Loucy (cell line): ENCODE data around the gene CCDC150.

ENCODE experiments used
- H2AFZ ChIP-seq: fragments of 200-600 bp; sonication (generic); 2 replicates; pipeline ENCODE4 v1.6.0; 2016; ENCODE audit warnings: antibody characterized with exemption, mild to moderate bottlenecking, low read length, moderate library complexity
- H3F3A ChIP-seq: fragments of 200-600 bp; 2 replicates; pipeline ENCODE4 v1.6.0; 2016; ENCODE audit warnings: antibody characterized with exemption, low read depth, mild to moderate bottlenecking
- H3K27me3 ChIP-seq: fragments of 200-600 bp; sonication (generic); 2 replicates; pipeline ENCODE4 v1.6.1; 2014; ENCODE audit warnings: low read length, mild to moderate bottlenecking; ENCODE audit not compliant: insufficient read depth, poor library complexity, severe bottlenecking
- H3K36me3 ChIP-seq: fragments of 200-600 bp; sonication (generic); 2 replicates; pipeline ENCODE4 v1.6.1; 2016; ENCODE audit warnings: low read length; ENCODE audit not compliant: insufficient read depth
- H3K4me1 ChIP-seq: fragments of 200-600 bp; sonication (generic); 2 replicates; pipeline ENCODE4 v1.5.1; 2014; ENCODE audit warnings: low read length, mild to moderate bottlenecking; ENCODE audit not compliant: insufficient read depth, poor library complexity, severe bottlenecking
- H3K4me2 ChIP-seq: fragments of 200-600 bp; sonication (generic); 2 replicates; pipeline ENCODE4 v1.6.0; 2014; ENCODE audit warnings: antibody characterized with exemption, low read length, low read depth, mild to moderate bottlenecking; ENCODE audit not compliant: poor library complexity, severe bottlenecking
- H3K4me3 ChIP-seq: fragments of 200-600 bp; sonication (generic); 2 replicates; pipeline ENCODE4 v1.5.1; 2014; ENCODE audit warnings: low read length, mild to moderate bottlenecking, mixed read lengths; ENCODE audit not compliant: poor library complexity, severe bottlenecking
- H3K79me2 ChIP-seq: fragments of 200-600 bp; sonication (generic); 2 replicates; pipeline ENCODE4 v1.6.1; 2014; ENCODE audit warnings: low read length; ENCODE audit not compliant: insufficient read depth
- H3K9ac ChIP-seq: fragments of 200-600 bp; sonication (generic); 2 replicates; pipeline ENCODE4 v1.6.0; 2014; ENCODE audit warnings: mild to moderate bottlenecking, low read depth, low read length, moderate library complexity; ENCODE audit not compliant: poor library complexity, severe bottlenecking
- H3K9me2 ChIP-seq: fragments of 200-600 bp; sonication (generic); replicated peaks from 2 replicates; pipeline ENCODE4 v1.6.1; 2016; ENCODE audit warnings: low read depth, low read length, mixed read lengths
- H3K9me3 ChIP-seq: fragments of 200-600 bp; sonication (generic); 2 replicates; pipeline ENCODE4 v1.6.1; 2014; ENCODE audit warnings: mild to moderate bottlenecking, antibody characterized with exemption, low read length, low read depth; ENCODE audit not compliant: insufficient read depth
- H4K20me1 ChIP-seq: fragments of 200-600 bp; sonication (generic); 2 replicates; pipeline ENCODE4 v1.6.0; 2014; ENCODE audit warnings: antibody characterized with exemption, low read length, mild to moderate bottlenecking; ENCODE audit not compliant: insufficient read depth, poor library complexity, severe bottlenecking
- CTCF ChIP-seq: fragments of 200-600 bp; sonication (generic); conservative IDR thresholded peaks from 2 replicates; pipeline ENCODE4 v1.5.1; 2014; ENCODE audit warnings: mild to moderate bottlenecking, antibody characterized with exemption, low read length
- EZH2phosphoT487 ChIP-seq: fragments of 200-600 bp; IDR thresholded peaks from 2 replicates; pipeline ENCODE4 v1.6.1; 2018; ENCODE audit warnings: antibody characterized with exemption, mild to moderate bottlenecking, moderate library complexity, borderline replicate concordance

The CCDC150 gene

GRCh38 chr2:196594158-196594557, 45.4 kb upstream of the CCDC150 start:
- peaks cover 7% of the 10 kb centered on the region for H3K4me1 ChIP-seq
- TF ChIP-seq EZH2phosphoT487, result no peak
- no peak for TF ChIP-seq CTCF
- H3K36me3 ChIP-seq, result no peaks in the 10 kb centered on the region
- H3K9me3 ChIP-seq, result no peaks in the 10 kb centered on the region
- no peaks in the 10 kb centered on the region for H4K20me1 ChIP-seq
- no peaks in the 10 kb centered on the region for H3K79me2 ChIP-seq
- H3K27me3 ChIP-seq, result peaks cover 18% of the 10 kb centered on the region
- no peaks in the 10 kb centered on the region for H3F3A ChIP-seq
- no peak overlapping the region for H3K4me3 ChIP-seq
- no peak overlapping the region for H3K9ac ChIP-seq
- no peaks in the 10 kb centered on the region for H3K9me2 ChIP-seq
- no peak overlapping the region for H3K4me2 ChIP-seq
- no peak overlapping the region for H2AFZ ChIP-seq

GRCh38 chr2:196597531-196597930, 42.0 kb upstream of the CCDC150 start:
- no peak for TF ChIP-seq EZH2phosphoT487
- no peak for TF ChIP-seq CTCF
- no peak overlapping the region for H3K4me2 ChIP-seq
- H3F3A ChIP-seq, result no peaks in the 10 kb centered on the region
- H2AFZ ChIP-seq, result no peak overlapping the region
- H3K9ac ChIP-seq, result no peak overlapping the region
- no peaks in the 10 kb centered on the region for H4K20me1 ChIP-seq
- H3K9me2 ChIP-seq, result no peaks in the 10 kb centered on the region
- no peaks in the 10 kb centered on the region for H3K79me2 ChIP-seq
- no peaks in the 10 kb centered on the region for H3K9me3 ChIP-seq
- no peaks in the 10 kb centered on the region for H3K36me3 ChIP-seq
- H3K27me3 ChIP-seq, result peaks cover under 1% of the 10 kb centered on the region
- H3K4me3 ChIP-seq, result no peak overlapping the region
- peaks cover 6% of the 10 kb centered on the region for H3K4me1 ChIP-seq

- Histone ChIP-seq H3K9me3 (no peaks in the 10 kb centered on the region), H3F3A (no peaks in the 10 kb centered on the region), H2AFZ (no peak overlapping the region), H3K9me2 (no peaks in the 10 kb centered on the region), H3K9ac (no peak overlapping the region), H3K27me3 (no peaks in the 10 kb centered on the region), H3K4me1 (peaks cover 6% of the 10 kb centered on the region), H3K4me2 (no peak overlapping the region), H3K79me2 (no peaks in the 10 kb centered on the region), H4K20me1 (no peaks in the 10 kb centered on the region), H3K4me3 (no peak overlapping the region), H3K36me3 (no peaks in the 10 kb centered on the region)
- TF ChIP-seq CTCF (no peak), EZH2phosphoT487 (no peak)
Observed at GRCh38 chr2:196598412-196598811, 41.1 kb upstream of the CCDC150 start.
